Measurements from ENCODE around the gene EIF1.

GRCh38 chr17:41728056-41728455 is 39.4 kb downstream of the EIF1 start:
- TF ChIP-seq, protein P1, sequence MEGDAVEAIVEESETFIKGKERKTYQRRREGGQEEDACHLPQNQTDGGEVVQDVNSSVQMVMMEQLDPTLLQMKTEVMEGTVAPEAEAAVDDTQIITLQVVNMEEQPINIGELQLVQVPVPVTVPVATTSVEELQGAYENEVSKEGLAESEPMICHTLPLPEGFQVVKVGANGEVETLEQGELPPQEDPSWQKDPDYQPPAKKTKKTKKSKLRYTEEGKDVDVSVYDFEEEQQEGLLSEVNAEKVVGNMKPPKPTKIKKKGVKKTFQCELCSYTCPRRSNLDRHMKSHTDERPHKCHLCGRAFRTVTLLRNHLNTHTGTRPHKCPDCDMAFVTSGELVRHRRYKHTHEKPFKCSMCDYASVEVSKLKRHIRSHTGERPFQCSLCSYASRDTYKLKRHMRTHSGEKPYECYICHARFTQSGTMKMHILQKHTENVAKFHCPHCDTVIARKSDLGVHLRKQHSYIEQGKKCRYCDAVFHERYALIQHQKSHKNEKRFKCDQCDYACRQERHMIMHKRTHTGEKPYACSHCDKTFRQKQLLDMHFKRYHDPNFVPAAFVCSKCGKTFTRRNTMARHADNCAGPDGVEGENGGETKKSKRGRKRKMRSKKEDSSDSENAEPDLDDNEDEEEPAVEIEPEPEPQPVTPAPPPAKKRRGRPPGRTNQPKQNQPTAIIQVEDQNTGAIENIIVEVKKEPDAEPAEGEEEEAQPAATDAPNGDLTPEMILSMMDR (optimal IDR thresholded peaks at IDR 0.05 in 1 of 3, IDR thresholded peaks at IDR 0.05 in 1 of 3, conservative IDR thresholded peaks at IDR 0.05 in 1 of 3; ENCODE audit: extremely low read depth in 1 of 3, insufficient read depth in 2 of 3, low read length in 3 of 3), result no peak
- TF ChIP-seq EZH2 (IDR thresholded peaks at IDR 0.05; ENCODE audit: low read length), result no peak
